H1 (cell line): ENCODE data around the gene EWSR1. TPM values are rescaled to one million over a fixed set of nuclear protein-coding genes. Genes with fewer than 3 reads are reported as not detected.

Experiments
- CTCF ChIA-PET: fragments of 300-600 bp; sonication (Branson Sonifier 250); formaldehyde crosslinking; loops from one replicate; lab custom pipeline; 2021; ENCODE audit not compliant: partially characterized antibody; lab: Charles Lee
- POLR2A ChIA-PET: fragments of 300-600 bp; sonication (Branson Sonifier 250); formaldehyde crosslinking; loops from one replicate; lab custom pipeline; 2021; ENCODE audit warnings: inconsistent platforms; ENCODE audit not compliant: partially characterized antibody; lab: Charles Lee
- DNase-seq, 2 experiments: peaks; one replicate each; pipeline versions ENCODE4 v3.0.0 to v3.0.0-alpha.2; 2010 to 2022; ENCODE audit warnings: low spot score in 2 of 2, low read depth in 1 of 2, mixed read lengths in 1 of 2
- FAIRE-seq: peaks from 2 replicates; lab custom pipeline; 2011; peaks lifted over from hg19 to GRCh38; lab: Jason Lieb, UNC
- H2AFZ ChIP-seq: 2 replicates; pipeline ENCODE4 v1.8.1; 2012; ENCODE audit warnings: low read length, inconsistent platforms
- H2AK5ac ChIP-seq: 2 replicates; pipeline ENCODE4 v1.6.1; 2013; ENCODE audit warnings: low read depth, low read length
- H2BK120ac ChIP-seq: replicated peaks from 2 replicates; pipeline ENCODE3; 2013; ENCODE audit warnings: low read depth, low read length, inconsistent platforms
- H2BK12ac ChIP-seq: 2 replicates; pipeline ENCODE4 v1.6.1; 2013; ENCODE audit warnings: low read depth, low read length
- H2BK15ac ChIP-seq: 2 replicates; pipeline ENCODE4 v1.6.1; 2013; ENCODE audit warnings: low read length
- H2BK20ac ChIP-seq: 2 replicates; pipeline ENCODE4 v1.6.1; 2013; ENCODE audit warnings: low read length
- H2BK5ac ChIP-seq: 2 replicates; pipeline ENCODE4 v1.6.1; 2013; ENCODE audit warnings: low read depth, low read length
- H3K14ac ChIP-seq: 2 replicates; pipeline ENCODE4 v1.6.1; 2013; ENCODE audit warnings: inconsistent platforms; ENCODE audit not compliant: insufficient read length
- H3K18ac ChIP-seq: 2 replicates; pipeline ENCODE4 v1.6.1; 2013; ENCODE audit warnings: low read length; ENCODE audit errors: extremely low read depth
- H3K23ac ChIP-seq: 2 replicates; pipeline ENCODE4 v1.6.1; 2013; ENCODE audit warnings: inconsistent platforms; ENCODE audit not compliant: insufficient read length
- H3K23me2 ChIP-seq: 2 replicates; pipeline ENCODE4 v1.6.1; 2013; ENCODE audit warnings: low read depth, low read length
- H3K27ac ChIP-seq: 2 replicates; pipeline ENCODE4 v1.6.1; 2011; ENCODE audit warnings: low read depth, low read length, inconsistent platforms
- H3K27me3 ChIP-seq, 4 experiments: replicated peaks in 1 of 4; 1 replicate in 1 of 4; 2 replicates in 3 of 4; pipeline versions ENCODE4 v1.6.1 to v1.8.1; 2011 to 2013; ENCODE audit warnings: low read length in 3 of 4, mild to moderate bottlenecking in 3 of 4, inconsistent platforms in 2 of 4, mixed read lengths in 2 of 4, moderate library complexity in 1 of 4; ENCODE audit not compliant: control insufficient read depth in 3 of 4, insufficient read depth in 3 of 4; ENCODE audit errors: extremely low read depth in 1 of 4
- H3K36me3 ChIP-seq, 4 experiments: 2 replicates each; pipeline versions ENCODE4 v1.6.1 to v1.8.1; 2011 to 2013; ENCODE audit warnings: mild to moderate bottlenecking in 4 of 4, low read length in 3 of 4, moderate library complexity in 2 of 4, control low read depth in 1 of 4, inconsistent platforms in 1 of 4; ENCODE audit not compliant: insufficient read depth in 4 of 4, control insufficient read depth in 2 of 4
- H3K4ac ChIP-seq: replicated peaks from 2 replicates; pipeline ENCODE3; 2013; ENCODE audit warnings: low read length, low read depth, mixed read lengths, inconsistent platforms; ENCODE audit not compliant: insufficient read length
- H3K4me1 ChIP-seq, 4 experiments: replicated peaks in 1 of 4; 1 replicate in 1 of 4; 2 replicates in 3 of 4; pipeline versions ENCODE4 v1.6.1 to v1.8.1; 2011 to 2013; ENCODE audit warnings: low read length in 3 of 4, inconsistent platforms in 2 of 4, mixed read lengths in 1 of 4; ENCODE audit not compliant: insufficient read depth in 4 of 4, control insufficient read depth in 3 of 4
- H3K4me2 ChIP-seq, 2 experiments: 2 replicates each; pipeline versions ENCODE4 v1.6.1 to v1.8.1; 2011 to 2013; ENCODE audit warnings: low read depth in 2 of 2, low read length in 2 of 2, control low read depth in 1 of 2, inconsistent platforms in 1 of 2, mild to moderate bottlenecking in 1 of 2; ENCODE audit not compliant: insufficient read depth in 1 of 2
- H3K4me3 ChIP-seq, 4 experiments: fragments of 200-600, 300-600 bp in 1 of 4; sonication (generic), shearing (Covaris generic), sonication (Bioruptor Twin) in 1 of 4; 2 replicates each; pipeline versions ENCODE4 v1.5.1 to v1.8.1; 2011 to 2016; ENCODE audit warnings: low read length in 4 of 4, low read depth in 3 of 4, control low read depth in 2 of 4, inconsistent platforms in 2 of 4, mild to moderate bottlenecking in 2 of 4, mixed read lengths in 1 of 4, moderate library complexity in 1 of 4; ENCODE audit not compliant: insufficient read depth in 2 of 4; ENCODE audit errors: extremely low read depth in 1 of 4
- H3K56ac ChIP-seq: replicated peaks from 2 replicates; pipeline ENCODE3; 2013; ENCODE audit warnings: low read depth, mild to moderate bottlenecking, mixed read lengths, low read length, inconsistent platforms; ENCODE audit not compliant: insufficient read length
- H3K79me1 ChIP-seq: 2 replicates; pipeline ENCODE4 v1.6.1; 2013; ENCODE audit warnings: low read depth, low read length, control low read depth
- H3K79me2 ChIP-seq, 2 experiments: 2 replicates each; pipeline versions ENCODE4 v1.6.1 to v1.8.1; 2012 to 2013; ENCODE audit warnings: low read length in 2 of 2, mild to moderate bottlenecking in 2 of 2, inconsistent platforms in 1 of 2; ENCODE audit not compliant: insufficient read depth in 2 of 2, control insufficient read depth in 1 of 2
- H3K9ac ChIP-seq, 4 experiments: replicated peaks in 1 of 4; 1 replicate in 1 of 4; 2 replicates in 3 of 4; pipeline versions ENCODE4 v1.6.1 to v1.8.1; 2011 to 2013; ENCODE audit warnings: low read depth in 3 of 4, low read length in 3 of 4, control low read depth in 2 of 4, mild to moderate bottlenecking in 2 of 4, moderate library complexity in 2 of 4, inconsistent platforms in 1 of 4; ENCODE audit errors: extremely low read depth in 1 of 4
- H3K9me3 ChIP-seq, 2 experiments: 2 replicates each; pipeline versions ENCODE4 v1.6.1 to v1.8.1; 2012 to 2013; ENCODE audit warnings: mild to moderate bottlenecking in 2 of 2, moderate library complexity in 2 of 2, control low read depth in 1 of 2, inconsistent platforms in 1 of 2, low read depth in 1 of 2, low read length in 1 of 2, mixed read lengths in 1 of 2; ENCODE audit not compliant: insufficient read depth in 2 of 2
- H4K20me1 ChIP-seq, 2 experiments: replicated peaks in 1 of 2; 2 replicates each; pipeline versions ENCODE3 to v1.8.1; 2011 to 2013; ENCODE audit warnings: inconsistent platforms in 2 of 2, low read length in 2 of 2, mild to moderate bottlenecking in 1 of 2; ENCODE audit not compliant: insufficient read depth in 2 of 2, control insufficient read depth in 1 of 2
- H4K5ac ChIP-seq: 2 replicates; pipeline ENCODE4 v1.6.1; 2013; ENCODE audit warnings: low read length, low read depth, mixed read lengths, inconsistent platforms; ENCODE audit not compliant: insufficient read length
- H4K8ac ChIP-seq: 2 replicates; pipeline ENCODE4 v1.8.0; 2013; ENCODE audit warnings: mild to moderate bottlenecking, moderate library complexity, low read length, inconsistent platforms; ENCODE audit not compliant: insufficient read depth; ENCODE audit errors: extremely low read depth
- H4K91ac ChIP-seq: replicated peaks from 2 replicates; pipeline ENCODE3; 2013; ENCODE audit warnings: low read length, mixed read lengths, inconsistent platforms; ENCODE audit not compliant: insufficient read length
- CBX8 ChIP-seq: fragments of 300-800, 300-1000 bp; sonication (generic); IDR thresholded peaks from 2 replicates; pipeline ENCODE4 v1.7.1; 2016; ENCODE audit warnings: low read depth, low read length, borderline replicate concordance
- CHD2 ChIP-seq: IDR thresholded peaks from 2 replicates; pipeline ENCODE4 v1.6.1; 2012; ENCODE audit warnings: low read length, improper control_type of control experiment
- KDM4A ChIP-seq: IDR thresholded peaks from one replicate; pipeline ENCODE4 v1.7.1; 2012; ENCODE audit warnings: low read depth, mild to moderate bottlenecking, moderate library complexity, low read length, inconsistent platforms; ENCODE audit not compliant: severe bottlenecking
- SRF ChIP-seq: IDR thresholded peaks from 2 replicates; pipeline ENCODE4 v1.6.1; 2011; ENCODE audit warnings: mild to moderate bottlenecking, low read depth, low read length, moderate library complexity
- WGBS, 2 experiments: shearing (Covaris generic) in 1 of 2; methylation state at CpG; one replicate each; pipeline versions ENCODE4 v1.1.6 to v1.1.7; 2013 to 2015; ENCODE audit warnings: low lambda C conversion rate in 2 of 2, mixed read lengths in 2 of 2, inconsistent platforms in 1 of 2, low coverage in 1 of 2, missing lambda C conversion rate in 1 of 2; ENCODE audit not compliant: insufficient replicate concordance in 2 of 2, insufficient coverage in 1 of 2, insufficient read length in 1 of 2; ENCODE audit errors: extremely low coverage in 1 of 2, missing lambda C conversion rate in 1 of 2; 5-methylcytosine and 5-hydroxymethylcytosine counted together
- polyA plus RNA-seq, 7 experiments: library from polyadenylated mRNA; depleted of rRNA in 3 of 7; stranded (reverse) in 5 of 7; unstranded in 2 of 7; fragments of >200 nt in 5 of 7; fragments of 200-250 nt in 2 of 7; gene quantifications; 1 replicate in 5 of 7; 2 replicates in 1 of 7; 4 replicates in 1 of 7; pipeline versions ENCODE4 v1.2.1 to v1.2.3, GENCODE V29; 2011 to 2013; ENCODE audit warnings: missing spikeins in 2 of 7, mixed read lengths in 2 of 7
- total RNA-seq: library from RNA; stranded (reverse); fragmentation: NEBNext Ultra II Directional; extraction: Animal tissue kit (Norgen Biotek cat#: 25700); gene quantifications from 2 replicates; pipeline ENCODE4 v1.2.1, GENCODE V29; 2021

The EWSR1 gene
- total and polyA plus RNA-seq, 2 of the 8 experiments (the other 6 are each of a cell fraction or from before 2014, with no cell fraction given), result 387 to 930 TPM

DNA sequence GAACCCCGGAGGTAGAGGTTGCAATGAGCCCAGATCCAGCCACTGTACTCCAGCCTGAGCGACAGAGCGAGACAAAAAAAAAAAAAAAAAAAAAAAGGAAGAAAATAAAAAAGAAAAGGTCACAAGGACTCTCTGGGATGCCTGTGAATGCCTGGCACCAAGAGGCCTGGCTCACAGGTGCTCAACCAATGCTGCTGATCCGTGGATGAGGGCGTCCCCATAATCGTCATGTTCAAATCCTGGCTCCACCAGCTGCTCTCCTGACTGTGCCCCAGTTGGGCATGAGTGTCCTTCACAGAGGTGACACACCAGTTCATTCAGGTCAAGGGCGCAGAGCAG lies 37.7 kb downstream of the EWSR1 start:
- no peaks in the 10 kb centered on the region for H3K79me2 ChIP-seq
- H3K9me3 ChIP-seq, result no peaks in the 10 kb centered on the region
- WGBS, 2 experiments, result 68% methylated on average over 7 of the region's 7 CpGs; no CpG with 5 or more reads in 1 of the 2 experiments
- ChIA-PET POLR2A (interaction anchor here (0.8 to 9.1 kb wide), 13 partner anchors 8 to 85 kb away, joined by 3 to 66 read pairs (median 7); partner anchors contain the start of genes EWSR1, RASL10A and RHBDD3), CTCF (interaction anchor here (0.6 to 2.2 kb wide), 6 partner anchors 12 to 218 kb away, joined by 3 to 10 read pairs (median 4); no protein-coding TSS in a partner anchor)
- H3K4me1 ChIP-seq, result peaks cover 0 to 10% (median 5%) of the 10 kb centered on the region in 4 experiments; a peak in 5 of 7 replicates
- peak overlapping the region; percentile 72 to 74 for H3K4me2 ChIP-seq
- H4K91ac ChIP-seq, result peak overlapping the region; percentile 83
- no peak overlapping the region for H2AK5ac ChIP-seq
- H3K4ac ChIP-seq, result peak overlapping the region; percentile 63
- peaks cover 0 to 8% of the 10 kb centered on the region in 2 experiments for H4K20me1 ChIP-seq
- peak overlapping the region; percentile 95; the same call in 1 of the 2 replicates for H2BK5ac ChIP-seq
- no peak overlapping the region for H2AFZ ChIP-seq
- no peak overlapping the region for H3K56ac ChIP-seq
- peaks cover 0 to 2% (median under 1%) of the 10 kb centered on the region in 4 experiments; a peak in 1 of 8 replicates for H3K36me3 ChIP-seq
- H3K4me3 ChIP-seq, result peak overlapping the region; percentile 40 to 68 (median 52); a peak in 7 of 8 replicates
- no peak for DNase-seq
- no peak overlapping the region for H3K14ac ChIP-seq
- H4K8ac ChIP-seq, result no peak overlapping the region
- H3K9ac ChIP-seq, result no peak overlapping the region
- H3K23ac ChIP-seq, result no peak overlapping the region
- H3K27ac ChIP-seq, result no peak overlapping the region
- H2BK12ac ChIP-seq, result peak overlapping the region; percentile 91; the same call in 1 of the 2 replicates
- H2BK15ac ChIP-seq, result peak overlapping the region; percentile 93; the same call in 1 of the 2 replicates
- H2BK20ac ChIP-seq, result no peak overlapping the region
- no peak for FAIRE-seq
- peak overlapping the region; percentile 79 for H3K18ac ChIP-seq
- no peaks in the 10 kb centered on the region for H3K79me1 ChIP-seq
- peaks cover 0 to 7% (median 0%) of the 10 kb centered on the region in 4 experiments; a peak in 2 of 7 replicates for H3K27me3 ChIP-seq
- H3K23me2 ChIP-seq, result peaks cover 6% of the 10 kb centered on the region; the same call in 1 of the 2 replicates
- H2BK120ac ChIP-seq, result peak overlapping the region; percentile 62
- H4K5ac ChIP-seq, result peak overlapping the region; percentile 17
- TF ChIP-seq SRF, result no peak
- TF ChIP-seq CBX8, result no peak
- TF ChIP-seq CHD2, result no peak
- TF ChIP-seq KDM4A, result no peak
